ENCODE measurements around the gene TRMT112.

GRCh38 chr11:64296830-64297698 lies 20.3 kb downstream of the TRMT112 start:
- TF ChIP-seq CTCF (IDR thresholded peaks at IDR 0.05) (no peak), EP300 (IDR thresholded peaks at IDR 0.05) (no peak), POLR2AphosphoS5 (IDR thresholded peaks at IDR 0.05) (no peak)

Measured in stomach (tissue), 4 donors.